ENCODE results near the gene COPE.

The COPE gene

GRCh38 chr19:18910010-18910409 lies 9.2 kb downstream of the COPE start:
- TF ChIP-seq CTCF (IDR thresholded peaks at IDR 0.05) = no peak
- H3K27ac ChIP-seq = no peak overlapping the region
- peaks cover 93% of the 10 kb centered on the region for H3K36me3 ChIP-seq
- H3K4me3 ChIP-seq (ENCODE audit: low read depth in 1 of 2, low read length in 1 of 2) = no peak overlapping the region
- no peaks in the 10 kb centered on the region for H3K4me1 ChIP-seq (ENCODE audit: control insufficient read depth in 1 of 2, insufficient read depth in 1 of 2, low read depth in 1 of 2, low read length in 1 of 2)
- H3K27me3 ChIP-seq = no peaks in the 10 kb centered on the region
- no peaks in the 10 kb centered on the region for H3K9me3 ChIP-seq

- no peak for TF ChIP-seq CTCF (IDR thresholded peaks at IDR 0.05)
- Histone ChIP-seq H3K36me3 (peaks cover 95% of the 10 kb centered on the region), H3K4me1 (ENCODE audit: control insufficient read depth in 1 of 2, insufficient read depth in 1 of 2, low read depth in 1 of 2, low read length in 1 of 2) (no peaks in the 10 kb centered on the region), H3K9me3 (no peaks in the 10 kb centered on the region), H3K27ac (no peak overlapping the region), H3K4me3 (ENCODE audit: low read depth in 1 of 2, low read length in 1 of 2) (no peak overlapping the region), H3K27me3 (no peaks in the 10 kb centered on the region)
Measured at GRCh38 chr19:18908917-18909619, 10.1 kb downstream of the COPE start.

- H3K4me3 ChIP-seq (ENCODE audit: low read depth in 1 of 2, low read length in 1 of 2) = no peak overlapping the region
- H3K27ac ChIP-seq = no peak overlapping the region
- peaks cover 89% of the 10 kb centered on the region for H3K36me3 ChIP-seq
- no peaks in the 10 kb centered on the region for H3K27me3 ChIP-seq
- H3K4me1 ChIP-seq (ENCODE audit: control insufficient read depth in 1 of 2, insufficient read depth in 1 of 2, low read depth in 1 of 2, low read length in 1 of 2) = no peaks in the 10 kb centered on the region
- no peak for TF ChIP-seq CTCF (IDR thresholded peaks at IDR 0.05)
- H3K9me3 ChIP-seq = no peaks in the 10 kb centered on the region
Measured at GRCh38 chr19:18906605-18907519, 12.3 kb downstream of the COPE start.

- Histone ChIP-seq H3K27me3 (no peaks in the 10 kb centered on the region), H3K4me1 (ENCODE audit: control insufficient read depth in 1 of 2, insufficient read depth in 1 of 2, low read depth in 1 of 2, low read length in 1 of 2) (no peaks in the 10 kb centered on the region), H3K9me3 (no peaks in the 10 kb centered on the region), H3K36me3 (peaks cover 92% of the 10 kb centered on the region), H3K4me3 (ENCODE audit: low read depth in 1 of 2, low read length in 1 of 2) (no peak overlapping the region), H3K27ac (no peak overlapping the region)
- TF ChIP-seq CTCF (IDR thresholded peaks at IDR 0.05) = no peak
Measured at GRCh38 chr19:18905513-18906236, 13.5 kb downstream of the COPE start.

- Histone ChIP-seq H3K36me3 (peaks cover 92% of the 10 kb centered on the region), H3K27me3 (no peaks in the 10 kb centered on the region), H3K4me3 (ENCODE audit: low read depth in 1 of 2, low read length in 1 of 2) (no peak overlapping the region), H3K27ac (no peak overlapping the region), H3K9me3 (no peaks in the 10 kb centered on the region), H3K4me1 (ENCODE audit: control insufficient read depth in 1 of 2, insufficient read depth in 1 of 2, low read depth in 1 of 2, low read length in 1 of 2) (no peaks in the 10 kb centered on the region)
- TF ChIP-seq CTCF (IDR thresholded peaks at IDR 0.05) = no peak
Measured at GRCh38 chr19:18905058-18905456, 14.1 kb downstream of the COPE start.
